Right lobe of liver (tissue), 4 donors: ENCODE results near the gene CRYBA1.

ENCODE experiments used
- POLR2A ChIP-seq: fragments of 450-650 bp; IDR thresholded peaks from one replicate; pipeline ENCODE4 v1.6.1; 2017; ENCODE audit warnings: antibody characterized with exemption, mild to moderate bottlenecking
- TF ChIP-seq, protein P1 (sequence below), 4 donors: fragments of 200-600 bp in 3 of 4; fragments of 450-650 bp in 1 of 4; IDR thresholded peaks; one replicate each; pipeline versions ENCODE4 v1.5.1 to v1.8.0; 2016 to 2022; ENCODE audit warnings: antibody characterized with exemption in 4 of 4, mild to moderate bottlenecking in 2 of 4
- donor health status: DM: no; HTN: no; CAD: no.
- donor health status: DM: no; HTN: no; CAD: no.
- donor health status: DM: no; HTN: yes; CAD: no.

- TF ChIP-seq, protein P1, sequence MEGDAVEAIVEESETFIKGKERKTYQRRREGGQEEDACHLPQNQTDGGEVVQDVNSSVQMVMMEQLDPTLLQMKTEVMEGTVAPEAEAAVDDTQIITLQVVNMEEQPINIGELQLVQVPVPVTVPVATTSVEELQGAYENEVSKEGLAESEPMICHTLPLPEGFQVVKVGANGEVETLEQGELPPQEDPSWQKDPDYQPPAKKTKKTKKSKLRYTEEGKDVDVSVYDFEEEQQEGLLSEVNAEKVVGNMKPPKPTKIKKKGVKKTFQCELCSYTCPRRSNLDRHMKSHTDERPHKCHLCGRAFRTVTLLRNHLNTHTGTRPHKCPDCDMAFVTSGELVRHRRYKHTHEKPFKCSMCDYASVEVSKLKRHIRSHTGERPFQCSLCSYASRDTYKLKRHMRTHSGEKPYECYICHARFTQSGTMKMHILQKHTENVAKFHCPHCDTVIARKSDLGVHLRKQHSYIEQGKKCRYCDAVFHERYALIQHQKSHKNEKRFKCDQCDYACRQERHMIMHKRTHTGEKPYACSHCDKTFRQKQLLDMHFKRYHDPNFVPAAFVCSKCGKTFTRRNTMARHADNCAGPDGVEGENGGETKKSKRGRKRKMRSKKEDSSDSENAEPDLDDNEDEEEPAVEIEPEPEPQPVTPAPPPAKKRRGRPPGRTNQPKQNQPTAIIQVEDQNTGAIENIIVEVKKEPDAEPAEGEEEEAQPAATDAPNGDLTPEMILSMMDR (IDR thresholded peaks at IDR 0.05): no peak
- no peak for TF ChIP-seq POLR2A
Measured at GRCh38 chr17:29294580-29294900, 47.9 kb downstream of the CRYBA1 start.
